BLaER1 (cell line): ENCODE data around the gene ATN1.

Experiments
- H3K27ac ChIP-seq: shearing (Covaris generic); formaldehyde crosslinking; 2 replicates; pipeline ENCODE4 v1.8.1; 2022
- H3K27me3 ChIP-seq: shearing (Covaris generic); formaldehyde crosslinking; 2 replicates; pipeline ENCODE4 v1.8.1; 2022
- H3K36me3 ChIP-seq: shearing (Covaris generic); formaldehyde crosslinking; 2 replicates; pipeline ENCODE4 v1.8.1; 2022
- H3K4me1 ChIP-seq: shearing (Covaris generic); formaldehyde crosslinking; 2 replicates; pipeline ENCODE4 v1.8.1; 2022
- H3K4me2 ChIP-seq: shearing (Covaris generic); formaldehyde crosslinking; 2 replicates; pipeline ENCODE4 v1.8.1; 2022
- H3K4me3 ChIP-seq: shearing (Covaris generic); formaldehyde crosslinking; 2 replicates; pipeline ENCODE4 v1.8.1; 2022
- H3K9ac ChIP-seq: shearing (Covaris generic); formaldehyde crosslinking; 2 replicates; pipeline ENCODE4 v1.8.1; 2022
- H3K9me3 ChIP-seq: shearing (Covaris generic); formaldehyde crosslinking; 2 replicates; pipeline ENCODE4 v1.8.1; 2022
- H4K20me1 ChIP-seq: shearing (Covaris generic); formaldehyde crosslinking; 2 replicates; pipeline ENCODE4 v1.8.1; 2022
- Cebpa-rat ChIP-seq: shearing (Covaris generic); IDR thresholded peaks from 2 replicates; pipeline ENCODE4 v1.8.1; 2022

Gene ATN1

GRCh38 chr12:6925239-6925539 is 2.6 kb upstream of the ATN1 start:
- H3K4me2 ChIP-seq = peak overlapping the region; percentile 86
- peaks cover 4% of the 10 kb centered on the region; the same call in 1 of the 2 replicates for H3K36me3 ChIP-seq
- peaks cover 15% of the 10 kb centered on the region for H4K20me1 ChIP-seq
- no peaks in the 10 kb centered on the region for H3K27me3 ChIP-seq
- H3K27ac ChIP-seq = no peak overlapping the region; the same call in none of the 2 replicates
- no peak for TF ChIP-seq Cebpa-rat
- H3K9me3 ChIP-seq = no peaks in the 10 kb centered on the region
- peaks cover 80% of the 10 kb centered on the region for H3K4me1 ChIP-seq
- no peak overlapping the region for H3K4me3 ChIP-seq
- H3K9ac ChIP-seq = 0 out of 2 replicates have a peak overlapping the region, but pooled peaks have one; percentile 17

- no peaks in the 10 kb centered on the region for H3K27me3 ChIP-seq
- peaks cover 5% of the 10 kb centered on the region; the same call in 1 of the 2 replicates for H3K36me3 ChIP-seq
- no peak overlapping the region for H3K4me3 ChIP-seq
- no peaks in the 10 kb centered on the region for H3K9me3 ChIP-seq
- TF ChIP-seq Cebpa-rat = no peak
- 0 out of 2 replicates have a peak overlapping the region, but pooled peaks have one; percentile 89 for H3K9ac ChIP-seq
- H3K4me2 ChIP-seq = peak overlapping the region; percentile 86
- H3K27ac ChIP-seq = no peak overlapping the region; the same call in 1 of the 2 replicates
- H4K20me1 ChIP-seq = peaks cover 20% of the 10 kb centered on the region
- peaks cover 85% of the 10 kb centered on the region for H3K4me1 ChIP-seq
These were observed 2.0 kb upstream of the ATN1 start for GRCh38 chr12:6925540-6926279.

- H3K9me3 ChIP-seq = no peaks in the 10 kb centered on the region
- H3K27me3 ChIP-seq = no peaks in the 10 kb centered on the region
- TF ChIP-seq Cebpa-rat = no peak
- H4K20me1 ChIP-seq = peaks cover 42% of the 10 kb centered on the region
- peaks cover 85% of the 10 kb centered on the region for H3K4me1 ChIP-seq
- peak overlapping the region; percentile 93 for H3K27ac ChIP-seq
- H3K9ac ChIP-seq = peak overlapping the region; percentile 89
- peak overlapping the region; percentile 78 for H3K4me3 ChIP-seq
- H3K4me2 ChIP-seq = peak overlapping the region; percentile 98
- peaks cover 12% of the 10 kb centered on the region for H3K36me3 ChIP-seq
These were observed 403 bp downstream of the ATN1 start for GRCh38 chr12:6928022-6928702.

GRCh38 chr12:6928703-6929407 is 1.1 kb downstream of the ATN1 start:
- peak overlapping the region; percentile 89 for H3K9ac ChIP-seq
- H3K4me1 ChIP-seq = peaks cover 85% of the 10 kb centered on the region
- TF ChIP-seq Cebpa-rat = no peak
- peak overlapping the region; percentile 93 for H3K27ac ChIP-seq
- H3K4me2 ChIP-seq = peak overlapping the region; percentile 98
- peaks cover 19% of the 10 kb centered on the region for H3K36me3 ChIP-seq
- H3K27me3 ChIP-seq = no peaks in the 10 kb centered on the region
- H4K20me1 ChIP-seq = peaks cover 49% of the 10 kb centered on the region
- H3K4me3 ChIP-seq = peak overlapping the region; percentile 78
- H3K9me3 ChIP-seq = no peaks in the 10 kb centered on the region

- Histone ChIP-seq H3K27me3 (no peaks in the 10 kb centered on the region), H3K4me3 (peak overlapping the region; percentile 78), H3K4me1 (peaks cover 85% of the 10 kb centered on the region), H3K4me2 (peak overlapping the region; percentile 98), H3K27ac (peak overlapping the region; percentile 93; the same call in 1 of the 2 replicates), H3K9me3 (no peaks in the 10 kb centered on the region), H3K9ac (peak overlapping the region; percentile 89; the same call in 1 of the 2 replicates), H4K20me1 (peaks cover 53% of the 10 kb centered on the region), H3K36me3 (peaks cover 28% of the 10 kb centered on the region)
- TF ChIP-seq Cebpa-rat = no peak
These were observed 2.0 kb downstream of the ATN1 start for GRCh38 chr12:6929466-6930452.

GRCh38 chr12:6932766-6933165 is 5.0 kb downstream of the ATN1 start:
- H3K4me2 ChIP-seq = peak overlapping the region; percentile 30; the same call in 1 of the 2 replicates

GRCh38 chr12:6934110-6934509 is 6.4 kb downstream of the ATN1 start:
- Histone ChIP-seq H4K20me1 (peaks cover 61% of the 10 kb centered on the region), H3K4me2 (peak overlapping the region; percentile 32), H3K9ac (peak overlapping the region; percentile 55; the same call in 1 of the 2 replicates), H3K27ac (peak overlapping the region; percentile 26; the same call in 1 of the 2 replicates), H3K36me3 (peaks cover 51% of the 10 kb centered on the region), H3K9me3 (no peaks in the 10 kb centered on the region), H3K4me3 (no peak overlapping the region), H3K4me1 (peaks cover 88% of the 10 kb centered on the region), H3K27me3 (no peaks in the 10 kb centered on the region)
- no peak for TF ChIP-seq Cebpa-rat

More at GRCh38 chr12:6932766-6933165, 5.0 kb downstream of the ATN1 start:
- H3K27me3 ChIP-seq = no peaks in the 10 kb centered on the region
- no peak overlapping the region for H3K4me3 ChIP-seq
- H3K9ac ChIP-seq = no peak overlapping the region
- no peak for TF ChIP-seq Cebpa-rat
- no peak overlapping the region for H3K27ac ChIP-seq
- peaks cover 44% of the 10 kb centered on the region for H3K36me3 ChIP-seq
- peaks cover 83% of the 10 kb centered on the region for H3K4me1 ChIP-seq
- peaks cover 66% of the 10 kb centered on the region for H4K20me1 ChIP-seq
- H3K9me3 ChIP-seq = no peaks in the 10 kb centered on the region

GRCh38 chr12:6935371-6936193 is 7.8 kb downstream of the ATN1 start:
- peak overlapping the region; percentile 99; the same call in 1 of the 2 replicates for H3K9ac ChIP-seq
- peaks cover 73% of the 10 kb centered on the region for H3K4me1 ChIP-seq
- no peaks in the 10 kb centered on the region for H3K9me3 ChIP-seq
- H4K20me1 ChIP-seq = peaks cover 48% of the 10 kb centered on the region
- peak overlapping the region; percentile 99 for H3K4me2 ChIP-seq
- H3K4me3 ChIP-seq = no peak overlapping the region
- H3K27ac ChIP-seq = peak overlapping the region; percentile 99
- peaks cover 60% of the 10 kb centered on the region for H3K36me3 ChIP-seq
- TF ChIP-seq Cebpa-rat = no peak
- no peaks in the 10 kb centered on the region for H3K27me3 ChIP-seq
